Spleen (tissue), 11 donors: ENCODE measurements around the gene TDRD3. TPM values are rescaled to one million over a fixed set of nuclear protein-coding genes. Genes with fewer than 3 reads are reported as not detected.

Experiments used
- DNase-seq: peaks from one replicate; pipeline ENCODE4 v3.0.0-alpha.2; 2020
- H3K27ac ChIP-seq, 8 donors: fragments of 200-600 bp; sonication (generic) in 7 of 8; 1 replicate in 4 of 8; 2 replicates in 4 of 8; pipeline versions ENCODE4 v1.5.0 to v1.8.0; 2016 to 2021; ENCODE audit warnings: inconsistent platforms in 4 of 8, mild to moderate bottlenecking in 4 of 8, moderate library complexity in 1 of 8
- H3K27me3 ChIP-seq, 7 donors: fragments of 200-600 bp; sonication (generic) in 6 of 7; replicated peaks in 1 of 7; 1 replicate in 4 of 7; 2 replicates in 3 of 7; pipeline versions ENCODE4 v1.5.0 to v1.8.0; 2016 to 2021; ENCODE audit warnings: inconsistent platforms in 3 of 7, mild to moderate bottlenecking in 1 of 7
- H3K36me3 ChIP-seq, 6 donors: fragments of 200-600 bp; sonication (generic) in 5 of 6; 1 replicate in 4 of 6; 2 replicates in 2 of 6; pipeline versions ENCODE4 v1.5.0 to v1.8.0; 2016 to 2021; ENCODE audit warnings: inconsistent platforms in 2 of 6
- H3K4me1 ChIP-seq, 6 donors: fragments of 200-600 bp; sonication (generic) in 5 of 6; 1 replicate in 3 of 6; 2 replicates in 3 of 6; pipeline versions ENCODE4 v1.5.0 to v1.8.0; 2016 to 2021; ENCODE audit warnings: inconsistent platforms in 3 of 6
- H3K4me3 ChIP-seq, 8 donors: fragments of 200-600 bp; sonication (generic) in 7 of 8; 1 replicate in 4 of 8; 2 replicates in 4 of 8; pipeline versions ENCODE4 v1.5.0 to v1.8.0; 2016 to 2021; ENCODE audit warnings: inconsistent platforms in 4 of 8, mild to moderate bottlenecking in 4 of 8, moderate library complexity in 2 of 8
- H3K9me3 ChIP-seq, 8 donors: fragments of 200-600 bp; sonication (generic) in 7 of 8; 1 replicate in 4 of 8; 2 replicates in 4 of 8; pipeline versions ENCODE4 v1.5.0 to v1.8.0; 2016 to 2021; ENCODE audit warnings: inconsistent platforms in 4 of 8
- CTCF ChIP-seq, 11 experiments: fragments of 200-600 bp in 7 of 11; fragments of 450-650 bp in 4 of 11; sonication (generic) in 4 of 11; IDR thresholded peaks in 8 of 11; conservative IDR thresholded peaks in 3 of 11; 1 replicate in 7 of 11; 2 replicates in 4 of 11; pipeline versions ENCODE4 v1.4.0 to v1.8.0; 2016 to 2021; ENCODE audit warnings: antibody characterized with exemption in 11 of 11, inconsistent platforms in 4 of 11, mild to moderate bottlenecking in 1 of 11
- POLR2A ChIP-seq, 3 donors: fragments of 450-650 bp; IDR thresholded peaks; one replicate each; pipeline ENCODE4 v1.5.1; 2017; ENCODE audit warnings: antibody characterized with exemption in 3 of 3, mild to moderate bottlenecking in 1 of 3
- POLR2AphosphoS5 ChIP-seq, 3 donors: sonication (generic); formaldehyde crosslinking; IDR thresholded peaks; one replicate each; pipeline ENCODE4 v1.5.1; 2017; ENCODE audit warnings: antibody characterized with exemption in 3 of 3
- WGBS, 5 donors: extraction: QIAGEN DNeasy Blood & Tissue Kit in 3 of 5; methylation state at CpG; one replicate each; pipeline versions ENCODE4 v1.1.5 to v1.1.7; 2013 to 2018; 5-methylcytosine and 5-hydroxymethylcytosine counted together
- intact Hi-C: fragments of 100-400 bp; cut with DNase I; formaldehyde crosslinking; loops from one replicate; pipeline ENCODE4 v1.15.0; 2023; ENCODE audit warnings: low total_unique reads
- polyA plus RNA-seq, 3 donors: library from polyadenylated mRNA; stranded (reverse); fragments of 200-250 nt; gene quantifications; one replicate each; pipeline ENCODE4 v1.2.1, GENCODE V29; 2013
- total RNA-seq, 7 donors: library from RNA; depleted of rRNA in 3 of 7; stranded (reverse); fragments of >200 nt in 3 of 7; fragmentation: NEBNext Ultra II Directional in 4 of 7; extraction: Animal tissue kit (Norgen Biotek cat#: 25700) in 4 of 7; gene quantifications; one replicate each; pipeline versions ENCODE4 v1.1.0 to v1.2.1, GENCODE V29; 2016 to 2021
- donor health status: healthy with polysubstance abuse.
- donor health status: DM: no; HTN: no; CAD: no; lungs with moderate emphysema.
- donor health status: DM: no; HTN: no; CAD: no.
- donor health status: Bipolar disorder and iron deficiency.
- donor health status: healthy.
- donor health status: DM: no; HTN: no; CAD: no.
- donor health status: DM: yes; HTN: yes; CAD: no.

The TDRD3 gene
- total and polyA plus RNA-seq, 10 donors = 9.5 to 36.4 (median 23.1) TPM

- H3K4me3 ChIP-seq = no peak overlapping the region
- H3K27me3 ChIP-seq = no peaks in the 10 kb centered on the region
- no peak for TF ChIP-seq POLR2AphosphoS5 (IDR thresholded peaks at IDR 0.05)
- TF ChIP-seq POLR2A (IDR thresholded peaks at IDR 0.05) = no peak
- no peak for TF ChIP-seq CTCF (IDR thresholded peaks at IDR 0.05 in 8 of 11, conservative IDR thresholded peaks at IDR 0.05 in 3 of 11)
- peaks cover 0 to 7% (median 0%) of the 10 kb centered on the region in 6 donors for H3K36me3 ChIP-seq
- no peaks in the 10 kb centered on the region for H3K4me1 ChIP-seq
- no peak for DNase-seq
- 94 to 100% (median 97%) methylated on average over 1 of the region's 1 CpG for WGBS, 5 donors
- no peaks in the 10 kb centered on the region for H3K9me3 ChIP-seq
- intact Hi-C loops = no loop called here
- H3K27ac ChIP-seq = no peak overlapping the region
Measured at GRCh38 chr13:60454425-60454824, 57.4 kb downstream of the TDRD3 start.

- no peaks in the 10 kb centered on the region for H3K27me3 ChIP-seq
- 45 to 82% (median 56%) methylated on average over 1 of the region's 1 CpG for WGBS, 5 donors
- intact Hi-C loops = no loop called here
- no peaks in the 10 kb centered on the region for H3K9me3 ChIP-seq
- TF ChIP-seq CTCF (IDR thresholded peaks at IDR 0.05 in 8 of 11, conservative IDR thresholded peaks at IDR 0.05 in 3 of 11) = no peak
- no peak for TF ChIP-seq POLR2AphosphoS5 (IDR thresholded peaks at IDR 0.05)
- no peak for TF ChIP-seq POLR2A (IDR thresholded peaks at IDR 0.05)
- no peaks in the 10 kb centered on the region for H3K4me1 ChIP-seq
- H3K36me3 ChIP-seq = peaks cover 0 to 44% (median 16%) of the 10 kb centered on the region in 6 donors
- H3K27ac ChIP-seq = no peak overlapping the region
- H3K4me3 ChIP-seq = no peak overlapping the region
- no peak for DNase-seq
Measured at GRCh38 chr13:60463787-60464186, 66.8 kb downstream of the TDRD3 start.

GRCh38 chr13:60467098-60467497 lies 70.1 kb downstream of the TDRD3 start:
- no peak for DNase-seq
- WGBS, 5 donors = 82 to 99% (median 96%) methylated on average over 3 of the region's 3 CpGs
- no peak overlapping the region for H3K27ac ChIP-seq

GRCh38 chr13:60479273-60479672 lies 82.3 kb downstream of the TDRD3 start:
- intact Hi-C loops = no loop called here
- H3K27ac ChIP-seq = no peak overlapping the region
- TF ChIP-seq CTCF (IDR thresholded peaks at IDR 0.05 in 8 of 11, conservative IDR thresholded peaks at IDR 0.05 in 3 of 11) (no peak), POLR2AphosphoS5 (IDR thresholded peaks at IDR 0.05) (no peak), POLR2A (IDR thresholded peaks at IDR 0.05) (no peak)
- H3K36me3 ChIP-seq = peaks cover 0 to 59% (median 1%) of the 10 kb centered on the region in 6 donors
- H3K27me3 ChIP-seq = no peaks in the 10 kb centered on the region
- H3K9me3 ChIP-seq = peaks cover 0 to 42% (median 33%) of the 10 kb centered on the region in 8 donors
- no peak overlapping the region for H3K4me3 ChIP-seq
- no peaks in the 10 kb centered on the region for H3K4me1 ChIP-seq
- DNase-seq = no peak

More at GRCh38 chr13:60467098-60467497, 70.1 kb downstream of the TDRD3 start:
- Histone ChIP-seq H3K4me1 (no peaks in the 10 kb centered on the region), H3K4me3 (no peak overlapping the region), H3K36me3 (peaks cover 0 to 49% (median 7%) of the 10 kb centered on the region in 6 donors), H3K9me3 (peaks cover 0 to 8% (median 0%) of the 10 kb centered on the region in 8 donors), H3K27me3 (no peaks in the 10 kb centered on the region)
- TF ChIP-seq CTCF (IDR thresholded peaks at IDR 0.05 in 8 of 11, conservative IDR thresholded peaks at IDR 0.05 in 3 of 11) = no peak
- TF ChIP-seq POLR2A (IDR thresholded peaks at IDR 0.05) = no peak
- TF ChIP-seq POLR2AphosphoS5 (IDR thresholded peaks at IDR 0.05) = no peak
- intact Hi-C loops = no loop called here
